GM12878 (cell line): ENCODE measurements around the gene PTS. TPM values are rescaled to one million over a fixed set of nuclear protein-coding genes. Genes with fewer than 3 reads are reported as not detected.

ENCODE experiments used
- ATAC-seq: fragments of 200-7000 bp; cut with Tn5 transposase; 3 replicates; pipeline ENCODE4 v1.9.1; 2020; ENCODE audit warnings: mild to moderate bottlenecking, moderate library complexity
- BruUV-seq: library from RNA; stranded (reverse); fragments of 400-500 nt; replicated peaks from 2 replicates; lab custom pipeline; 2021; lab: Mats Ljungman, UMichigan
- CTCF ChIA-PET: fragments of 300-600 bp; sonication (Branson Sonifier 250); formaldehyde crosslinking; extraction: SDS; loops from one replicate; lab custom pipeline; 2021; ENCODE audit warnings: inconsistent platforms; lab: Yijun Ruan, JAX
- POLR2A ChIA-PET: fragments of 350-600 bp; formaldehyde crosslinking; extraction: SDS; loops from one replicate; lab custom pipeline; 2021; ENCODE audit warnings: inconsistent platforms; lab: Charles Lee
- RAD21 ChIA-PET: fragments of 300-600 bp; sonication (Branson Sonifier 250); formaldehyde crosslinking; loops from one replicate; lab custom pipeline; 2023; ENCODE audit warnings: antibody characterized with exemption; ENCODE audit not compliant: unreplicated experiment; lab: Charles Lee
- SMC1A ChIA-PET: fragments of 300-600 bp; sonication (Branson Sonifier 250); formaldehyde crosslinking; loops from one replicate; lab custom pipeline; 2023; ENCODE audit not compliant: unreplicated experiment, uncharacterized antibody; lab: Charles Lee
- DNase-seq: peaks from one replicate; pipeline ENCODE4 v3.0.0-alpha.2; 2011; ENCODE audit warnings: low read depth, low spot score
- FAIRE-seq: peaks from 3 replicates; lab custom pipeline; 2011; peaks lifted over from hg19 to GRCh38; lab: Jason Lieb, UNC
- H2AFZ ChIP-seq: 2 replicates; pipeline ENCODE4 v1.6.0; 2011; ENCODE audit warnings: low read depth, low read length, control low read depth; ENCODE audit not compliant: control insufficient read depth
- H3K27ac ChIP-seq: 2 replicates; pipeline ENCODE4 v1.5.1; 2011; ENCODE audit warnings: control low read depth; ENCODE audit not compliant: control insufficient read depth, insufficient read depth
- H3K27me3 ChIP-seq, 2 experiments: replicated peaks in 1 of 2; 2 replicates each; pipeline versions ENCODE4 v1.6.0 to v1.6.1; 2011; ENCODE audit warnings: low read length in 1 of 2; ENCODE audit not compliant: control insufficient read depth in 2 of 2, insufficient read depth in 2 of 2
- H3K36me3 ChIP-seq, 2 experiments: 2 replicates each; pipeline ENCODE4 v1.5.1; 2011; ENCODE audit warnings: low read length in 1 of 2; ENCODE audit not compliant: control insufficient read depth in 2 of 2, insufficient read depth in 2 of 2
- H3K4me1 ChIP-seq: 2 replicates; pipeline ENCODE4 v1.6.1; 2011; ENCODE audit warnings: mild to moderate bottlenecking, low read length, moderate library complexity, mixed read lengths; ENCODE audit not compliant: control insufficient read depth, insufficient read depth
- H3K4me2 ChIP-seq: 2 replicates; pipeline ENCODE4 v1.6.0; 2011; ENCODE audit warnings: control low read depth; ENCODE audit not compliant: control insufficient read depth, insufficient read depth
- H3K4me3 ChIP-seq: fragments of 200-600 bp; sonication (generic); 2 replicates; pipeline ENCODE4 v1.5.1; 2016
- H3K79me2 ChIP-seq: 2 replicates; pipeline ENCODE4 v1.6.0; 2011; ENCODE audit warnings: low read length; ENCODE audit not compliant: control insufficient read depth, insufficient read depth
- H3K9ac ChIP-seq: 2 replicates; pipeline ENCODE4 v1.8.0; 2011; ENCODE audit warnings: low read length, control low read depth, mixed read lengths; ENCODE audit not compliant: control insufficient read depth, insufficient read depth
- H3K9me3 ChIP-seq: replicated peaks from 3 replicates; pipeline ENCODE4 v1.5.1; 2011; ENCODE audit warnings: mild to moderate bottlenecking, low read length; ENCODE audit not compliant: control insufficient read depth, insufficient read depth
- H4K20me1 ChIP-seq: 2 replicates; pipeline ENCODE4 v1.6.0; 2011; ENCODE audit not compliant: control insufficient read depth, insufficient read depth
- HDAC6 ChIP-seq: fragments of 200-600 bp; sonication (generic); IDR thresholded peaks from one replicate; pipeline ENCODE4 v1.8.0; 2017; ENCODE audit warnings: antibody characterized with exemption; ENCODE audit not compliant: unreplicated experiment
- MLLT1 ChIP-seq: fragments of 450-650 bp; IDR thresholded peaks from 2 replicates; pipeline ENCODE4 v1.6.1; 2016; ENCODE audit warnings: mild to moderate bottlenecking
- RAD21 ChIP-seq: IDR thresholded peaks from 2 replicates; pipeline ENCODE4 v1.6.1; 2011; ENCODE audit warnings: mild to moderate bottlenecking, low read depth, low read length, moderate library complexity; ENCODE audit not compliant: insufficient read depth
- RBBP5 ChIP-seq: fragments of 200-600 bp; sonication (generic); conservative IDR thresholded peaks from 2 replicates; pipeline ENCODE4 v1.6.1; 2016
- RFX5 ChIP-seq: IDR thresholded peaks from 2 replicates; pipeline ENCODE4 v1.6.1; 2011; ENCODE audit warnings: low read depth, low read length, improper control_type of control experiment
- RUNX3 ChIP-seq: IDR thresholded peaks from 2 replicates; pipeline ENCODE4 v1.6.1; 2012; ENCODE audit warnings: low read length, inconsistent platforms
- SMAD1 ChIP-seq: fragments of 450-650 bp; IDR thresholded peaks from 2 replicates; pipeline ENCODE4 v1.6.1; 2018; ENCODE audit warnings: mild to moderate bottlenecking, low read depth; ENCODE audit not compliant: partially characterized antibody
- ZBTB4 ChIP-seq: fragments of 450-650 bp; formaldehyde crosslinking; IDR thresholded peaks from 2 replicates; pipeline ENCODE4 v1.4.0; 2022; ENCODE audit warnings: mild to moderate bottlenecking, moderate library complexity
- ZNF592 ChIP-seq: fragments of 450-650 bp; IDR thresholded peaks from 2 replicates; pipeline ENCODE4 v1.6.1; 2017; ENCODE audit warnings: mild to moderate bottlenecking, moderate library complexity
- WGBS: methylation state at CpG from one replicate; pipeline ENCODE4 v1.1.6; 2016; ENCODE audit warnings: low lambda C conversion rate; ENCODE audit not compliant: insufficient replicate concordance, insufficient coverage; ENCODE audit errors: missing lambda C conversion rate; 5-methylcytosine and 5-hydroxymethylcytosine counted together
- in situ Hi-C: fragments of 300-500 bp; cut with MboI; formaldehyde crosslinking; loops from 9 replicates; pipeline ENCODE4 v1.14.3; 2018; ENCODE audit warnings: mixed read lengths
- intact Hi-C: fragments of 100-400 bp; cut with micrococcal nuclease; formaldehyde crosslinking; loops from one replicate; pipeline ENCODE4 v1.14.2; 2022; ENCODE audit not compliant: unreplicated experiment
- polyA plus RNA-seq, 11 experiments: library from polyadenylated mRNA; depleted of rRNA in 4 of 11; unstranded in 6 of 11; stranded (reverse) in 5 of 11; fragments of >200 nt; fragmentation: Nextera tagmentation in 4 of 11; fragmentation: Illumina TruSeq in 1 of 11; extraction: Ambion mirVana in 4 of 11; extraction: Trizol in 1 of 11; gene quantifications; 1 replicate in 1 of 11; 2 replicates in 10 of 11; pipeline versions ENCODE4 v1.2.1 to v1.2.3, GENCODE V29; 2011 to 2016; ENCODE audit warnings: inconsistent platforms in 2 of 11, missing spikeins in 2 of 11, low read depth in 1 of 11
- total RNA-seq, 4 experiments: library from RNA; depleted of rRNA in 3 of 4; stranded (reverse); fragments of >200 nt in 3 of 4; fragmentation: Illumina TruSeq in 1 of 4; extraction: Trizol in 1 of 4; gene quantifications; 2 replicates each; pipeline versions ENCODE4 v1.2.1 to v1.2.3, GENCODE V29; 2013 to 2021
- TF ChIP-seq, protein P1 (sequence below): fragments of 450-650 bp; IDR thresholded peaks from 2 replicates; pipeline ENCODE4 v1.6.1; 2018; ENCODE audit warnings: borderline replicate concordance, mild to moderate bottlenecking; ENCODE audit not compliant: partially characterized antibody

PTS gene
- total and polyA plus RNA-seq, 10 of the 15 experiments (the other 5 are each of a cell fraction or from before 2014, with no cell fraction given), result 11.7 to 47.6 (median 15.5) TPM

GRCh38 chr11:112229746-112230433 is 3.7 kb downstream of the PTS start (continued):
- TF ChIP-seq ZNF592, result no peak

DNA sequence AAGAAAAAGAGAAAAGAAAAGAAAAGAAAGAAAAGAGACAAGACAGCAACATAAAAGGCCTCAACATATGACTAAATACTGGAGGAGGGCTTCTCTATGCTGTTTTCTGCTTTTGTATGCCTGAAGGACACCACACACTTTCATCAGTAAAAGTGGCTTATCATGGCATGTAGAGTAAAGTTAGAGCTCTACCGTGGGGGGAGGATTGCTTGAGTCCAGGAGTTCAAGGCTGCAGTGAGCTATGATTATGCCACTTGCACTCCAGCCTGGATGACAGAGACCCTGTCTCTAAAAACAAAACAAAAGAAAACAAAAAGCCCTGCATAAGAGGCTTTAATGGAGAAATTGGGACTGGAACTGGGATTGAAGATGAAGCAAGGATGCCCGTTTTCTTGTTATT is 5.7 kb downstream of the PTS start:
- peaks cover 13% of the 10 kb centered on the region for H3K4me1 ChIP-seq
- H3K4me2 ChIP-seq, result no peak overlapping the region
- no peak for DNase-seq
- BruUV-seq, result no TSS peak
- ChIA-PET CTCF (interaction anchor here (0.9 to 1.4 kb wide), 4 partner anchors 9 to 305 kb away, joined by 3 to 13 read pairs (median 4); no protein-coding TSS in a partner anchor), SMC1A (no interaction called here), POLR2A (interaction anchor here (0.6 kb wide), 2 partner anchors 42 to 374 kb away, joined by 3 to 8 read pairs; no protein-coding TSS in a partner anchor), RAD21 (no interaction called here)
- intact Hi-C loops, result no loop called here
- 98% methylated on average over 2 of the region's 2 CpGs for WGBS
- H3K27ac ChIP-seq, result no peak overlapping the region
- H3K4me3 ChIP-seq, result no peak overlapping the region
- H3K27me3 ChIP-seq, result no peaks in the 10 kb centered on the region
- no peaks in the 10 kb centered on the region for H3K9me3 ChIP-seq
- ATAC-seq, result no peak
- no peaks in the 10 kb centered on the region for H4K20me1 ChIP-seq
- no peak overlapping the region for H3K9ac ChIP-seq
- no peak for FAIRE-seq
- H3K79me2 ChIP-seq, result peaks cover 16% of the 10 kb centered on the region
- peaks cover 0 to under 1% of the 10 kb centered on the region in 2 experiments; a peak in 3 of 4 replicates for H3K36me3 ChIP-seq
- in situ Hi-C loops, result no loop called here
- no peak overlapping the region for H2AFZ ChIP-seq
- TF ChIP-seq RAD21, result no peak
- no peak for TF ChIP-seq HDAC6
- no peak for TF ChIP-seq RFX5
- no peak for TF ChIP-seq RBBP5
- no peak for TF ChIP-seq SMAD1
- TF ChIP-seq, protein P1, sequence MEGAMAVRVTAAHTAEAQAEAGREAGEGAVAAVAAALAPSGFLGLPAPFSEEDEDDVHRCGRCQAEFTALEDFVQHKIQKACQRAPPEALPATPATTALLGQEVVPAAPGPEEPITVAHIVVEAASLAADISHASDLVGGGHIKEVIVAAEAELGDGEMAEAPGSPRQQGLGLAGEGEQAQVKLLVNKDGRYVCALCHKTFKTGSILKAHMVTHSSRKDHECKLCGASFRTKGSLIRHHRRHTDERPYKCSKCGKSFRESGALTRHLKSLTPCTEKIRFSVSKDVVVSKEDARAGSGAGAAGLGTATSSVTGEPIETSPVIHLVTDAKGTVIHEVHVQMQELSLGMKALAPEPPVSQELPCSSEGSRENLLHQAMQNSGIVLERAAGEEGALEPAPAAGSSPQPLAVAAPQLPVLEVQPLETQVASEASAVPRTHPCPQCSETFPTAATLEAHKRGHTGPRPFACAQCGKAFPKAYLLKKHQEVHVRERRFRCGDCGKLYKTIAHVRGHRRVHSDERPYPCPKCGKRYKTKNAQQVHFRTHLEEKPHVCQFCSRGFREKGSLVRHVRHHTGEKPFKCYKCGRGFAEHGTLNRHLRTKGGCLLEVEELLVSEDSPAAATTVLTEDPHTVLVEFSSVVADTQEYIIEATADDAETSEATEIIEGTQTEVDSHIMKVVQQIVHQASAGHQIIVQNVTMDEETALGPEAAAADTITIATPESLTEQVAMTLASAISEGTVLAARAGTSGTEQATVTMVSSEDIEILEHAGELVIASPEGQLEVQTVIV, result no peak
- no peak for TF ChIP-seq MLLT1
- TF ChIP-seq ZBTB4, result no peak
- TF ChIP-seq RUNX3, result no peak
